GM23248 (cell line): Measurements from ENCODE around the gene HSPA1B. TPM values are rescaled to one million over a fixed set of nuclear protein-coding genes. Genes with fewer than 3 reads are reported as not detected.
"Not testable (repeated sequence)": the region's sequence is repeated elsewhere in the genome, so short reads cannot be mapped to it uniquely, and the experiment has no call there.

Source experiments
- DNase-seq: peaks from one replicate; pipeline ENCODE4 v3.0.0-alpha.2; 2015
- H2AFZ ChIP-seq: fragments of 200-600 bp; sonication (generic); 2 replicates; pipeline ENCODE4 v1.6.1; 2016; ENCODE audit warnings: antibody characterized with exemption
- H3F3A ChIP-seq: fragments of 200-600 bp; sonication (generic); 2 replicates; pipeline ENCODE4 v1.6.1; 2016; ENCODE audit warnings: mild to moderate bottlenecking, antibody characterized with exemption, mixed run types; ENCODE audit not compliant: insufficient read depth
- H3K27ac ChIP-seq: fragments of 200-600 bp; sonication (generic); 2 replicates; pipeline ENCODE4 v1.5.1; 2016; ENCODE audit warnings: mild to moderate bottlenecking
- H3K27me3 ChIP-seq: fragments of 200-600 bp; sonication (generic); replicated peaks from 2 replicates; pipeline ENCODE4 v1.6.1; 2016; ENCODE audit warnings: mild to moderate bottlenecking; ENCODE audit not compliant: insufficient read depth
- H3K36me3 ChIP-seq: fragments of 200-600 bp; sonication (generic); 2 replicates; pipeline ENCODE4 v1.6.1; 2016; ENCODE audit warnings: low read depth, mild to moderate bottlenecking
- H3K4me1 ChIP-seq: fragments of 200-600 bp; sonication (generic); 2 replicates; pipeline ENCODE4 v1.6.1; 2016; ENCODE audit warnings: mild to moderate bottlenecking; ENCODE audit not compliant: insufficient read depth
- H3K4me2 ChIP-seq: fragments of 200-600 bp; sonication (generic); one replicate; pipeline ENCODE4 v1.6.1; 2016; ENCODE audit warnings: mild to moderate bottlenecking; ENCODE audit not compliant: unreplicated experiment
- H3K4me3 ChIP-seq: fragments of 200-600 bp; sonication (generic); 2 replicates; pipeline ENCODE4 v1.5.1; 2016; ENCODE audit warnings: mild to moderate bottlenecking
- H3K79me2 ChIP-seq: fragments of 200-600 bp; sonication (generic); 2 replicates; pipeline ENCODE4 v1.6.1; 2016; ENCODE audit warnings: mild to moderate bottlenecking; ENCODE audit not compliant: insufficient read depth
- H3K9ac ChIP-seq: fragments of 200-600 bp; sonication (generic); 2 replicates; pipeline ENCODE4 v1.6.1; 2016; ENCODE audit warnings: mild to moderate bottlenecking
- H3K9me2 ChIP-seq: fragments of 200-600 bp; sonication (generic); 2 replicates; pipeline ENCODE4 v1.6.1; 2016; ENCODE audit warnings: mixed run types, mild to moderate bottlenecking, moderate library complexity; ENCODE audit not compliant: insufficient read depth
- H3K9me3 ChIP-seq: fragments of 200-600 bp; sonication (generic); one replicate; pipeline ENCODE4 v1.6.1; 2017; ENCODE audit warnings: low read depth
- H4K20me1 ChIP-seq: fragments of 200-600 bp; sonication (generic); 2 replicates; pipeline ENCODE4 v1.6.0; 2016; ENCODE audit not compliant: insufficient read depth
- EZH2 ChIP-seq: fragments of 200-600 bp; sonication (generic); IDR thresholded peaks from 2 replicates; pipeline ENCODE4 v1.6.1; 2018; ENCODE audit warnings: antibody characterized with exemption, mild to moderate bottlenecking; ENCODE audit not compliant: insufficient read depth, poor library complexity, severe bottlenecking
- EZH2phosphoT487 ChIP-seq: fragments of 200-600 bp; sonication (generic); IDR thresholded peaks from 2 replicates; pipeline ENCODE4 v1.6.1; 2018; ENCODE audit warnings: antibody characterized with exemption, moderate library complexity, mild to moderate bottlenecking, low read depth; ENCODE audit not compliant: insufficient read depth
- WGBS, 2 experiments: methylation state at CpG; one replicate each; pipeline ENCODE4 v1.1.6; 2015 to 2017; ENCODE audit warnings: low lambda C conversion rate in 2 of 2, low coverage in 1 of 2; ENCODE audit errors: missing lambda C conversion rate in 2 of 2; 5-methylcytosine and 5-hydroxymethylcytosine counted together
- in situ Hi-C: fragments of 300-500 bp; cut with MboI; formaldehyde crosslinking; loops from 2 replicates; pipeline ENCODE4 v1.15.0; 2020
- polyA plus RNA-seq: library from polyadenylated mRNA; unstranded; fragments of >200 nt; fragmentation: Nextera tagmentation; extraction: Ambion mirVana; gene quantifications from 2 replicates; pipeline ENCODE4 v1.2.1, GENCODE V29; 2016
- total RNA-seq: library from RNA; depleted of rRNA; stranded (reverse); fragments of >200 nt; shearing (Covaris generic); gene quantifications from 2 replicates; pipeline ENCODE4 v1.2.3, GENCODE V29; 2014

Gene HSPA1B
- total and polyA plus RNA-seq, 2 experiments from 2014 or later = 61.3 to 104 TPM

DNA sequence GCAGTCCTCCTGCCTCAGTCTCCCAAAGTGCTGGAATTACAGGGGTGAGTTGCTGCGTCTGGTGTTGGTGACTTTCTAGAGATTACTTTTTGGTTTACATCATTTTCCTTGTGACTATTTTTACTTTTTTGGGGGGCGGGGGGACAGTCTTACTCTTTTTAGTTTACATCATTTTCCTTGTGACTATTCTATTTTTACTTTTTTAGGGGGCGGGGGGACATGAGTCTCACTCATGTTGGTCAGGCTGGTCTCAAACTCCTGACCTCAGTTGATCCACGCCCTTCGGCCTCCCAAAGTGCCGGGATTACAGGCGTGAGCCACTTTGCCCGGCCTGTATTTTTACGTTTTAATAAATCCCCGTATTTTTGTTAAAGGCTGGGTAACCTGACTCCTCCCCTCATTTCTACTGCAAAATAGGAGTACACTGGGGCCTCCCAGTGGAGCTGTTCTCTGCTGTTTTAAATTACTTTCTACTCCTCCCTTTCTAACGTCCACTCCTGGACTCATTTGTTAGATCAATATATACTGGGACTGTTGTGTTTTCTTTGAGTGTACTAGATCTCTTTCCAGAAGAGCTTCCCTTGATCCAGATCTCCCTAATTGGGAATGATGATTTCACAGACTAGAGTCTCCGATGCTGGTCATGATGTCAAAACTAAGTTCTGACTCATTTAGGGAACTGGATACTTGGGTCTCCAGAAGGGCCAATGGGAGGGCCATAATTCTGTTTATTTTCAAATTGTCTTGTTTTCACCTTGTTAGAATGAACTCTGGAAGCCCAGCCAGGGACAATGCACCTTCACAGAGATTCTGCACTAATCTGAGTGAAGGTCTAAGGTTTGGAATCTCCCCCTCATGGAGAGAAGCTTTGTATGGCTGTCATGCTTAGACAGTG is 9.2 kb downstream of the HSPA1B start:
- in situ Hi-C loops = no loop called here
- DNase-seq = peak; percentile 74
- peak overlapping the region; percentile 93 for H3K27ac ChIP-seq
- H3K4me1 ChIP-seq = peaks cover 33% of the 10 kb centered on the region
- H3K4me2 ChIP-seq = peak overlapping the region; percentile 99
- H3K9ac ChIP-seq = peak overlapping the region; percentile 96
- H3K9me2 ChIP-seq = no peaks in the 10 kb centered on the region
- H3F3A ChIP-seq = peaks cover 61% of the 10 kb centered on the region
- WGBS, 2 experiments = 2% methylated on average over 12 of the region's 12 CpGs
- no peak overlapping the region for H2AFZ ChIP-seq
- H3K27me3 ChIP-seq = no peaks in the 10 kb centered on the region
- peaks cover 76% of the 10 kb centered on the region for H3K79me2 ChIP-seq
- peaks cover 16% of the 10 kb centered on the region for H4K20me1 ChIP-seq
- peak overlapping the region; percentile 88 for H3K4me3 ChIP-seq
- TF ChIP-seq EZH2phosphoT487 (no peak), EZH2 (no peak)
- H3K36me3 ChIP-seq = peaks cover 51% of the 10 kb centered on the region
- no peaks in the 10 kb centered on the region for H3K9me3 ChIP-seq

DNA sequence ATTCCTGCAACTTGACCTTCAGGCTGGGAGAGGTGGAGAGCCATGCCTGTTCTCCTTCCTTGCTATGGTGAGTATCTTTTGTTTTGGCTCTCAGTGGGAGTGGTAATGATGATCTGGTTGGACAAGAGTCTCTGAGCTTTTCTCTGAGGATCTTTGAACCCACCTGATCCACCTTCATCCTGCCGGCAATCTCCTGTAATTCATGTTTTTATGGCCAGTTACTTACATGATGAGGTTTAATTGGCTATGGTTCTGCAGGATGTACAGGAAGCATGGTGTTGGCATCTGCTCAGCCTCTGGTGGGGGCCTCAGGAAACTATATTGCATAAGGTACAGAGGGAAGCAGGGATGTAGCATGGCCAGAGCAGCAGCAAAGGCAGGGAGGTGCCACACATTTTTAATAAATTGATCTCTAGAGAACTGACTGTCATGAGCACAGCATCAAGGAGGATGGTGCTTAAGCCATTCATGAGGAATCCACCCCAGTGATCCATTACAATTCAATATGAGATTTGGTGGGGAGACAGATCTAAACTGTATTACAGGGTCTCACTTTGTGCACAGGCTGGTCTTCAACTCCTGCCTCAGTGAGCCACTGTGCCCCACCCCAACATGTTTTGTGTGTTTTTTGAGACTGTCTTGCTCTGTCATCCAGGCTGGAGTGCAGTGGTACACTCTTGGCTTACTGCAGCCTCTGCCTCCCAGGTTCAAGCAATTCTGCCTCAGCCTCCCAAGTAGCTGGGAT is 10.0 kb downstream of the HSPA1B start:
- WGBS, 2 experiments = 0 to 4% methylated on average over 1 of the region's 1 CpG
- Histone ChIP-seq H3K27ac (peak overlapping the region; percentile 93), H3K27me3 (no peaks in the 10 kb centered on the region), H4K20me1 (peaks cover 16% of the 10 kb centered on the region), H3F3A (peaks cover 63% of the 10 kb centered on the region), H3K9me3 (no peaks in the 10 kb centered on the region), H3K4me1 (peaks cover 31% of the 10 kb centered on the region), H3K4me3 (peak overlapping the region; percentile 88), H3K36me3 (peaks cover 51% of the 10 kb centered on the region), H3K4me2 (peak overlapping the region; percentile 99), H2AFZ (no peak overlapping the region), H3K79me2 (peaks cover 68% of the 10 kb centered on the region), H3K9me2 (no peaks in the 10 kb centered on the region), H3K9ac (peak overlapping the region; percentile 96)
- TF ChIP-seq EZH2 (no peak), EZH2phosphoT487 (no peak)
- in situ Hi-C loops = no loop called here
- peak; percentile 29 for DNase-seq

DNA sequence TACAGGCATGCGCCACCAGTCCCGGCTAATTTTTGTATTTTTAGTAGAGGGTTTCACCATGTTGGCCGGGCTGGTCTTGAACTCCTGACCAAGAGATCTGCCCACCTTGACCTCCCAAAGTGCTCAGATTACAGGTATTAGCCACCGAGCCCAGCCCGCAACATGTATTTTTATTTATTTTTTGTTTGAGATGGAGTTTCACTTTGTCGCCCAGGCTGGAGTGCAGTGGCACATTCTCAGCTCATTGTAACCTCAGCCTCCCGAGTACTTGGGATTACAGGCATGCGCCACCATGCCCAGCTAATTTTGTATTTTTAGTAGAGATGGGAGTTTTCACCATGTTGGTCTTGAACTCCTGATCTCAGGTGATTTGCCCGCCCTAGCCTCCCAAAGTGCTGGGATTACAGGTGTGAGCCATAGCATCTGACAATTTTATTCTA is 10.6 kb downstream of the HSPA1B start:
- Histone ChIP-seq H3K79me2 (peaks cover 63% of the 10 kb centered on the region), H4K20me1 (peaks cover 16% of the 10 kb centered on the region), H3K4me1 (peaks cover 31% of the 10 kb centered on the region), H3K4me3 (peak overlapping the region; percentile 88), H3K4me2 (peak overlapping the region; percentile 99), H3K9ac (peak overlapping the region; percentile 96), H3F3A (peaks cover 63% of the 10 kb centered on the region), H3K36me3 (peaks cover 51% of the 10 kb centered on the region)
- 77 to 81% methylated on average over 9 of the region's 9 CpGs for WGBS, 2 experiments
- DNase-seq, H3K9me3 ChIP-seq, H2AFZ ChIP-seq, H3K9me2 ChIP-seq, H3K27me3 ChIP-seq, H3K27ac ChIP-seq, in situ Hi-C loops: not testable (repeated sequence)

DNA sequence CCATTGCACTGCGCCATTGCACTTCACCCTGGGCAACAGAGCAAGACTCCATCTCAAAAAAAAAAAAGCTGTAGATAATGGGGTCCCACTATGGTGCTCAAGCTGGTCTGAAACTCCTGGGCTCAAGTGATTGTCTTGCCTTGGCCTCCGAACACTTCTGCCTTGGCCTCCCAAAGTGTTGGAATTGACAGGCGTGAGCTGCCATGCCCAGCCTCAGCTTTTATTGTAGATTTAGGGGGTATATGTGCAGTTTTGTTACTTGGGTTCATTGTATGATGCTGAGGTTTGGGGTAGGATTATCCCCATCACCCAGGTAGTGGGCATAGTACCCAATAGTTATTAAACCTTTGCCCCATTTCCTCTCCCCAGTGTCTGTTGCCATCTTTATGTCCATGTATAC is 11.4 kb downstream of the HSPA1B start:
- Histone ChIP-seq H3K4me1 (peaks cover 29% of the 10 kb centered on the region), H3F3A (peaks cover 63% of the 10 kb centered on the region), H3K79me2 (peaks cover 55% of the 10 kb centered on the region), H4K20me1 (peaks cover 16% of the 10 kb centered on the region), H2AFZ (no peak overlapping the region), H3K36me3 (peaks cover 51% of the 10 kb centered on the region), H3K9ac (peak overlapping the region; percentile 96), H3K27me3 (no peaks in the 10 kb centered on the region), H3K4me2 (no peak overlapping the region), H3K9me2 (no peaks in the 10 kb centered on the region), H3K27ac (no peak overlapping the region), H3K4me3 (0 out of 2 replicates have a peak overlapping the region, but pooled peaks have one; percentile 88), H3K9me3 (no peaks in the 10 kb centered on the region)
- in situ Hi-C loops = no loop called here
- WGBS, 2 experiments = 81 to 90% methylated on average over 3 of the region's 3 CpGs
- DNase-seq = no peak
- TF ChIP-seq EZH2 (no peak), EZH2phosphoT487 (no peak)

DNA sequence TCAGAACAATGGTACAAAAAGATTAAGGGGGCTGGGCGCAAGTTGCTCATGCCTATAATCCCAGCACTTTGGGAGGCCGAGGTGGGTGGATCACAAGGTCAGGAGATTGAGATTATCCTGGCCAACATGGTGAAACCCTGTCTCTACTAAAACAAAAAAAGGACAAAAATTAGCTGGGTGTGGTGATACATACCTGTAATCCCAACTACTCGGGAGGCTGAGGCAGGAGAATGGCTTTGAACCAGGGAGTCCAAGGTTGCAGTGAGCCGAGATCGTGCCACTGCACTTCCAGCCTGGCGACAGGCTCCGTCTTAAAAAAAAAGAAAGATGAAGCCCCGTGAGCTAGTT is 12.2 kb downstream of the HSPA1B start:
- H3K79me2 ChIP-seq = peaks cover 49% of the 10 kb centered on the region
- in situ Hi-C loops, DNase-seq, H3K9me2 ChIP-seq, H3K27ac ChIP-seq, H2AFZ ChIP-seq, H3K4me3 ChIP-seq, H3K27me3 ChIP-seq, H3K4me2 ChIP-seq, H3K9ac ChIP-seq, H3K9me3 ChIP-seq: not testable (repeated sequence)
- H3K4me1 ChIP-seq = peaks cover 26% of the 10 kb centered on the region
- peaks cover 51% of the 10 kb centered on the region for H3K36me3 ChIP-seq
- WGBS, 2 experiments = 88 to 92% methylated on average over 8 of the region's 8 CpGs
- H3F3A ChIP-seq = peaks cover 61% of the 10 kb centered on the region
- peaks cover 16% of the 10 kb centered on the region for H4K20me1 ChIP-seq
